Measurements from ENCODE around the gene LINGO4. TPM values are rescaled to one million over a fixed set of nuclear protein-coding genes. Genes with fewer than 3 reads are reported as not detected.
A peak's percentile ranks its signal among the peaks of the same experiment; 100 is the strongest.

Gene LINGO4
- total and polyA plus RNA-seq, 2 of the 13 experiments (the other 11 are each of a cell fraction or from before 2014, with no cell fraction given) = 0.02 to 0.05 TPM

DNA sequence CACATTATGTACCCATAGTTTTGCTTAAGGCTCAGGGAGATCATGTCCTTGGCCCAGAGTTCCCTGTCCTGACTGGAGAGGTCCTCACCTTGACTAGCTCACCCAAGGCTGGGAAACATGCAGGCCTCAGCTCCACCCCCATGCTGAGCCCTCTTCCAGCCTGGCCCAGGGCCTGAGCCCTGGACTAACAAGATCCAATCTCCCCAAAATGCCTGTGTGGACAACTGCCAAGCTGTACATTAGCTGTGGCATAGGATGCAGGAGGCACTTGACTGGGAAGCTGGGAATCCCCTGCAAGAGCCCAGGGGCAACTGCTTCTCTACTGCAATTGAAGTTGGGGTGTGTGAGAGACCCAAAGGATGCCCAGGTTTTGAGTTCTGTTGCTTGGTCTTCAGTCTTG lies 2.1 kb downstream of the LINGO4 start:
- Histone ChIP-seq H3K4me3 (replicated peaks in 1 of 3; ENCODE audit: insufficient read depth in 1 of 3, low read depth in 2 of 3, low read length in 3 of 3) (no peak overlapping the region), H4K20me1 (ENCODE audit: insufficient read depth, low read length) (no peaks in the 10 kb centered on the region), H3K9me3 (ENCODE audit: low read length) (no peaks in the 10 kb centered on the region), H2AFZ (ENCODE audit: low read length) (no peak overlapping the region), H3K9ac (ENCODE audit: insufficient read depth, low read depth, low read length) (no peak overlapping the region), H3K27me3 (ENCODE audit: control insufficient read depth in 1 of 2, insufficient read depth in 2 of 2, low read length in 2 of 2) (peaks cover 0 to 3% of the 10 kb centered on the region in 2 experiments; a peak in 3 of 5 replicates), H3K79me2 (ENCODE audit: insufficient read depth, low read length) (no peaks in the 10 kb centered on the region), H3K27ac (ENCODE audit: extremely low read length, insufficient read depth, low read length) (no peak overlapping the region), H3K36me3 (replicated peaks in 1 of 2; ENCODE audit: control insufficient read depth in 1 of 2, insufficient read depth in 2 of 2, low read length in 2 of 2) (no peaks in the 10 kb centered on the region), H3K4me2 (ENCODE audit: low read depth, low read length) (no peak overlapping the region), H3K4me1 (ENCODE audit: insufficient read depth, low read length) (no peaks in the 10 kb centered on the region)
- FAIRE-seq (no peak), DNase-seq (ENCODE audit: low spot score) (no peak), ATAC-seq (no peak)
- in situ Hi-C loops (cut with HindIII; ENCODE audit: extremely low pct_ligation_motif_present, low pct_unique_long_range_greater_than_20kb) = no loop called here
- no TSS peak for BruUV-seq (replicated peaks)
- TF ChIP-seq, protein P1, sequence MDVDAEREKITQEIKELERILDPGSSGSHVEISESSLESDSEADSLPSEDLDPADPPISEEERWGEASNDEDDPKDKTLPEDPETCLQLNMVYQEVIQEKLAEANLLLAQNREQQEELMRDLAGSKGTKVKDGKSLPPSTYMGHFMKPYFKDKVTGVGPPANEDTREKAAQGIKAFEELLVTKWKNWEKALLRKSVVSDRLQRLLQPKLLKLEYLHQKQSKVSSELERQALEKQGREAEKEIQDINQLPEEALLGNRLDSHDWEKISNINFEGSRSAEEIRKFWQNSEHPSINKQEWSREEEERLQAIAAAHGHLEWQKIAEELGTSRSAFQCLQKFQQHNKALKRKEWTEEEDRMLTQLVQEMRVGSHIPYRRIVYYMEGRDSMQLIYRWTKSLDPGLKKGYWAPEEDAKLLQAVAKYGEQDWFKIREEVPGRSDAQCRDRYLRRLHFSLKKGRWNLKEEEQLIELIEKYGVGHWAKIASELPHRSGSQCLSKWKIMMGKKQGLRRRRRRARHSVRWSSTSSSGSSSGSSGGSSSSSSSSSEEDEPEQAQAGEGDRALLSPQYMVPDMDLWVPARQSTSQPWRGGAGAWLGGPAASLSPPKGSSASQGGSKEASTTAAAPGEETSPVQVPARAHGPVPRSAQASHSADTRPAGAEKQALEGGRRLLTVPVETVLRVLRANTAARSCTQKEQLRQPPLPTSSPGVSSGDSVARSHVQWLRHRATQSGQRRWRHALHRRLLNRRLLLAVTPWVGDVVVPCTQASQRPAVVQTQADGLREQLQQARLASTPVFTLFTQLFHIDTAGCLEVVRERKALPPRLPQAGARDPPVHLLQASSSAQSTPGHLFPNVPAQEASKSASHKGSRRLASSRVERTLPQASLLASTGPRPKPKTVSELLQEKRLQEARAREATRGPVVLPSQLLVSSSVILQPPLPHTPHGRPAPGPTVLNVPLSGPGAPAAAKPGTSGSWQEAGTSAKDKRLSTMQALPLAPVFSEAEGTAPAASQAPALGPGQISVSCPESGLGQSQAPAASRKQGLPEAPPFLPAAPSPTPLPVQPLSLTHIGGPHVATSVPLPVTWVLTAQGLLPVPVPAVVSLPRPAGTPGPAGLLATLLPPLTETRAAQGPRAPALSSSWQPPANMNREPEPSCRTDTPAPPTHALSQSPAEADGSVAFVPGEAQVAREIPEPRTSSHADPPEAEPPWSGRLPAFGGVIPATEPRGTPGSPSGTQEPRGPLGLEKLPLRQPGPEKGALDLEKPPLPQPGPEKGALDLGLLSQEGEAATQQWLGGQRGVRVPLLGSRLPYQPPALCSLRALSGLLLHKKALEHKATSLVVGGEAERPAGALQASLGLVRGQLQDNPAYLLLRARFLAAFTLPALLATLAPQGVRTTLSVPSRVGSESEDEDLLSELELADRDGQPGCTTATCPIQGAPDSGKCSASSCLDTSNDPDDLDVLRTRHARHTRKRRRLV (CRISPR knock-in tag; IDR thresholded peaks at IDR 0.05) = no peak
- intact Hi-C loops (cut with micrococcal nuclease; ENCODE audit: unreplicated experiment) = no loop called here
- POLR2A ChIA-PET = interaction anchor here (1.0 to 1.6 kb wide), 3 partner anchors 13 to 31 kb away, joined by 3 to 5 read pairs (median 3); partner anchors contain the start of gene TDRKH
- CTCF ChIA-PET (ENCODE audit: low intra/inter-chr PET ratio, low total read pairs) = no interaction called here

- intact Hi-C loops (cut with micrococcal nuclease; ENCODE audit: unreplicated experiment) (no loop called here), in situ Hi-C loops (cut with HindIII; ENCODE audit: extremely low pct_ligation_motif_present, low pct_unique_long_range_greater_than_20kb) (no loop called here)
- no TSS peak for BruUV-seq (replicated peaks)
- POLR2A ChIA-PET = interaction anchor here (1.0 to 1.6 kb wide), 4 partner anchors 12 to 37 kb away, joined by 3 to 5 read pairs (median 3); partner anchors contain the start of genes C2CD4D and TDRKH
- no peaks in the 10 kb centered on the region for H4K20me1 ChIP-seq (ENCODE audit: insufficient read depth, low read length)
- H2AFZ ChIP-seq (ENCODE audit: low read length) = no peak overlapping the region
- no peaks in the 10 kb centered on the region for H3K79me2 ChIP-seq (ENCODE audit: insufficient read depth, low read length)
- no peak overlapping the region for H3K4me3 ChIP-seq (replicated peaks in 1 of 3; ENCODE audit: insufficient read depth in 1 of 3, low read depth in 2 of 3, low read length in 3 of 3)
- FAIRE-seq (no peak), DNase-seq (ENCODE audit: low spot score) (no peak), ATAC-seq (peak; percentile 39)
- no peak overlapping the region for H3K4me2 ChIP-seq (ENCODE audit: low read depth, low read length)
- CTCF ChIA-PET (ENCODE audit: low intra/inter-chr PET ratio, low total read pairs) = no interaction called here
- WGBS (ENCODE audit: low lambda C conversion rate) = 0% methylated on average over 3 of the region's 5 CpGs
- H3K9ac ChIP-seq (ENCODE audit: insufficient read depth, low read depth, low read length) = no peak overlapping the region
- no peaks in the 10 kb centered on the region for H3K36me3 ChIP-seq (replicated peaks in 1 of 2; ENCODE audit: control insufficient read depth in 1 of 2, insufficient read depth in 2 of 2, low read length in 2 of 2)
- H3K27me3 ChIP-seq (ENCODE audit: control insufficient read depth in 1 of 2, insufficient read depth in 2 of 2, low read length in 2 of 2) = peaks cover 0 to 3% of the 10 kb centered on the region in 2 experiments; a peak in 3 of 5 replicates
- H3K4me1 ChIP-seq (ENCODE audit: insufficient read depth, low read length) = no peaks in the 10 kb centered on the region
- no peak overlapping the region for H3K27ac ChIP-seq (ENCODE audit: extremely low read length, insufficient read depth, low read length)
- H3K9me3 ChIP-seq (ENCODE audit: low read length) = no peaks in the 10 kb centered on the region
- no peak for TF ChIP-seq ZNF660 (CRISPR knock-in tag; IDR thresholded peaks at IDR 0.05; ENCODE audit: borderline replicate concordance, low read depth)
- TF ChIP-seq BCLAF1 (IDR thresholded peaks at IDR 0.05) = no peak
- TF ChIP-seq ZNF589 (CRISPR knock-in tag; conservative IDR thresholded peaks at IDR 0.05) = no peak
Measured at GRCh38 chr1:151802372-151802771, 2.8 kb downstream of the LINGO4 start.

All from HepG2 (cell line).